SU-DHL-6 (cell line): ENCODE measurements around the gene NRG3.

Experiments
- EZH2phosphoT487 ChIP-seq: fragments of 200-600 bp; sonication (generic), shearing (Covaris generic); conservative IDR thresholded peaks from 2 replicates; pipeline ENCODE4 v1.6.1; 2018; ENCODE audit warnings: mild to moderate bottlenecking, antibody characterized with exemption, low read length, moderate library complexity, mixed read lengths
- TF ChIP-seq, protein P1 (sequence below): fragments of 200-600 bp; sonication (generic); IDR thresholded peaks from one replicate; pipeline ENCODE4 v1.5.1; 2017; ENCODE audit warnings: antibody characterized with exemption, mild to moderate bottlenecking, low read length, moderate library complexity; ENCODE audit not compliant: insufficient read depth, poor library complexity, severe bottlenecking

GRCh38 chr10:82037076-82037475 is 162.1 kb downstream of the NRG3 start:
- TF ChIP-seq, protein P1, sequence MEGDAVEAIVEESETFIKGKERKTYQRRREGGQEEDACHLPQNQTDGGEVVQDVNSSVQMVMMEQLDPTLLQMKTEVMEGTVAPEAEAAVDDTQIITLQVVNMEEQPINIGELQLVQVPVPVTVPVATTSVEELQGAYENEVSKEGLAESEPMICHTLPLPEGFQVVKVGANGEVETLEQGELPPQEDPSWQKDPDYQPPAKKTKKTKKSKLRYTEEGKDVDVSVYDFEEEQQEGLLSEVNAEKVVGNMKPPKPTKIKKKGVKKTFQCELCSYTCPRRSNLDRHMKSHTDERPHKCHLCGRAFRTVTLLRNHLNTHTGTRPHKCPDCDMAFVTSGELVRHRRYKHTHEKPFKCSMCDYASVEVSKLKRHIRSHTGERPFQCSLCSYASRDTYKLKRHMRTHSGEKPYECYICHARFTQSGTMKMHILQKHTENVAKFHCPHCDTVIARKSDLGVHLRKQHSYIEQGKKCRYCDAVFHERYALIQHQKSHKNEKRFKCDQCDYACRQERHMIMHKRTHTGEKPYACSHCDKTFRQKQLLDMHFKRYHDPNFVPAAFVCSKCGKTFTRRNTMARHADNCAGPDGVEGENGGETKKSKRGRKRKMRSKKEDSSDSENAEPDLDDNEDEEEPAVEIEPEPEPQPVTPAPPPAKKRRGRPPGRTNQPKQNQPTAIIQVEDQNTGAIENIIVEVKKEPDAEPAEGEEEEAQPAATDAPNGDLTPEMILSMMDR: no peak
- no peak for TF ChIP-seq EZH2phosphoT487
